Stomach (tissue), 19 donors: ENCODE measurements around the gene DCLK3. TPM values are rescaled to one million over a fixed set of nuclear protein-coding genes. Genes with fewer than 3 reads are reported as not detected.
A peak's percentile ranks its signal among the peaks of the same experiment; 100 is the strongest.

Experiments used
- DNase-seq, 2 donors: peaks; one replicate each; pipeline versions ENCODE4 v3.0.0 to v3.0.0-alpha.2; 2013 to 2019
- H3K27ac ChIP-seq, 5 donors: fragments of 200-600 bp in 4 of 5; sonication (generic) in 4 of 5; one replicate each; pipeline ENCODE4 v1.5.1; 2013 to 2019; ENCODE audit warnings: mild to moderate bottlenecking in 1 of 5, moderate library complexity in 1 of 5
- H3K27me3 ChIP-seq, 3 donors: fragments of 200-600 bp; sonication (generic); one replicate each; pipeline ENCODE4 v1.5.1; 2017 to 2019; ENCODE audit warnings: mixed run types in 1 of 3
- H3K36me3 ChIP-seq, 4 donors: fragments of 200-600 bp; sonication (generic); 1 replicate in 3 of 4; 2 replicates in 1 of 4; pipeline ENCODE4 v1.5.1; 2016 to 2019
- H3K4me1 ChIP-seq, 4 donors: fragments of 200-600 bp; sonication (generic); one replicate each; pipeline ENCODE4 v1.5.1; 2016 to 2019
- H3K4me3 ChIP-seq, 4 donors: fragments of 200-600 bp; sonication (generic) in 3 of 4; one replicate each; pipeline ENCODE4 v1.5.1; 2016 to 2019; ENCODE audit warnings: mild to moderate bottlenecking in 1 of 4
- H3K9me3 ChIP-seq, 4 donors: fragments of 200-600 bp; sonication (generic); one replicate each; pipeline ENCODE4 v1.5.1; 2016 to 2019
- CTCF ChIP-seq, 7 experiments: fragments of 450-650 bp in 4 of 7; fragments of 200-600 bp in 3 of 7; sonication (generic) in 3 of 7; IDR thresholded peaks; one replicate each; pipeline ENCODE4 v1.5.1; 2016 to 2019; ENCODE audit warnings: antibody characterized with exemption in 7 of 7, control low read depth in 2 of 7, mild to moderate bottlenecking in 1 of 7
- EP300 ChIP-seq: sonication (generic); formaldehyde crosslinking; IDR thresholded peaks from one replicate; pipeline ENCODE4 v1.6.1; 2017; ENCODE audit warnings: antibody characterized with exemption
- POLR2A ChIP-seq, 4 donors: fragments of 450-650 bp; IDR thresholded peaks; one replicate each; pipeline ENCODE4 v1.6.1; 2016; ENCODE audit warnings: antibody characterized with exemption in 4 of 4, control low read depth in 2 of 4, mild to moderate bottlenecking in 1 of 4, moderate library complexity in 1 of 4
- POLR2AphosphoS5 ChIP-seq, 3 donors: sonication (generic); formaldehyde crosslinking; IDR thresholded peaks; one replicate each; pipeline ENCODE4 v1.6.1; 2016; ENCODE audit warnings: antibody characterized with exemption in 3 of 3
- WGBS, 5 donors: extraction: QIAGEN DNeasy Blood & Tissue Kit in 3 of 5; methylation state at CpG; one replicate each; pipeline versions ENCODE4 v1.1.5 to v1.1.7; 2013 to 2018; 5-methylcytosine and 5-hydroxymethylcytosine counted together
- intact Hi-C: fragments of 100-400 bp; cut with DNase I; formaldehyde crosslinking; loops from one replicate; pipeline ENCODE4 v1.15.1; 2023; ENCODE audit warnings: low total_unique reads
- long read RNA-seq, 10 donors: transcript quantifications; one replicate each; lab custom pipeline, GENCODE V29; 2026
- polyA plus RNA-seq, 3 donors: library from polyadenylated mRNA; stranded (reverse); fragments of 200-250 nt; gene quantifications; one replicate each; pipeline ENCODE4 v1.2.3, GENCODE V29; 2013
- total RNA-seq, 5 donors: library from RNA; depleted of rRNA; stranded (reverse); fragments of >200 nt; gene quantifications; one replicate each; pipeline versions ENCODE4 v1.1.0 to v1.2.3, GENCODE V29; 2014 to 2016
- donor health status: healthy with polysubstance abuse.
- donor health status: Bipolar disorder and iron deficiency.
- donor health status: healthy.

The DCLK3 gene
- total RNA-seq (under 1 TPM in 2 of 5 donors, not detected in 3; 0.45 to 0.92 TPM), polyA plus RNA-seq (not detected)
- long read RNA-seq, donor 1 = 0 reads
- long read RNA-seq, donor 2 = 0 reads
- long read RNA-seq, donor 3 = 0 reads
- long read RNA-seq, donor 4 = 0 reads
- long read RNA-seq, donor 5 = 0 reads
- long read RNA-seq, donor 6 = 0 reads
- long read RNA-seq, donor 7 = 0 reads
- long read RNA-seq, donor 8 = 0 reads
- long read RNA-seq, donor 9 = 0 reads
- long read RNA-seq, donor 10 = 0 reads

- H3K4me3 ChIP-seq = peak within 1 kb of the TSS; percentile 33 to 45 (median 36)
- 3 to 14% (median 6%) methylated on average over 14 to 98 of the region's 99 CpGs for WGBS, 5 donors
- H3K27me3 ChIP-seq = peaks cover 0 to 63% (median 31%) of the 10 kb centered on the region in 3 donors
- intact Hi-C loops = no loop called here
- H3K27ac ChIP-seq = no peak within 1 kb of the TSS
- peaks cover 0 to 10% (median 5%) of the 10 kb centered on the region in 4 donors for H3K4me1 ChIP-seq
- peak in 1 of 2 donors; percentile 69 for DNase-seq
- TF ChIP-seq CTCF (IDR thresholded peaks at IDR 0.05) (no peak), POLR2A (IDR thresholded peaks at IDR 0.05) (no peak), EP300 (no peak), POLR2AphosphoS5 (IDR thresholded peaks at IDR 0.05) (no peak)
- no peaks in the 10 kb centered on the region for H3K9me3 ChIP-seq
- H3K36me3 ChIP-seq = no peaks in the 10 kb centered on the region
Measured at GRCh38 chr3:36763850-36764703, at the start of gene DCLK3. Gene DCLK3 (minus strand): TSS chr3:36764553. CDS start chr3:36764263, 290 bp downstream.

GRCh38 chr3:36813305-36813704, 49.0 kb upstream of the DCLK3 start:
- TF ChIP-seq POLR2A (IDR thresholded peaks at IDR 0.05) = no peak
- WGBS, 5 donors = 77 to 90% (median 88%) methylated on average over 6 of the region's 6 CpGs
- intact Hi-C loops = no loop called here
- Histone ChIP-seq H3K27me3 (no peaks in the 10 kb centered on the region), H3K27ac (no peak overlapping the region), H3K36me3 (no peaks in the 10 kb centered on the region), H3K4me3 (no peak overlapping the region), H3K4me1 (no peaks in the 10 kb centered on the region), H3K9me3 (no peaks in the 10 kb centered on the region)
- DNase-seq = no peak

GRCh38 chr3:36812240-36812639, 47.9 kb upstream of the DCLK3 start:
- Histone ChIP-seq H3K4me3 (no peak overlapping the region), H3K27me3 (no peaks in the 10 kb centered on the region), H3K9me3 (no peaks in the 10 kb centered on the region), H3K27ac (no peak overlapping the region), H3K36me3 (no peaks in the 10 kb centered on the region), H3K4me1 (no peaks in the 10 kb centered on the region)
- TF ChIP-seq EP300 (no peak), POLR2A (IDR thresholded peaks at IDR 0.05) (no peak)
- DNase-seq = no peak
- intact Hi-C loops = no loop called here
- 23 to 93% (median 47%) methylated on average over 1 of the region's 1 CpG for WGBS, 5 donors

GRCh38 chr3:36811768-36812167, 47.4 kb upstream of the DCLK3 start:
- Histone ChIP-seq H3K4me3 (no peak overlapping the region), H3K9me3 (peaks cover 0 to under 1% (median 0%) of the 10 kb centered on the region in 4 donors), H3K36me3 (no peaks in the 10 kb centered on the region), H3K4me1 (no peaks in the 10 kb centered on the region), H3K27ac (no peak overlapping the region), H3K27me3 (no peaks in the 10 kb centered on the region)
- 82 to 89% (median 85%) methylated on average over 2 of the region's 2 CpGs for WGBS, 5 donors
- DNase-seq = no peak
- no peak for TF ChIP-seq POLR2A (IDR thresholded peaks at IDR 0.05)
- TF ChIP-seq EP300 = no peak
- TF ChIP-seq POLR2AphosphoS5 (IDR thresholded peaks at IDR 0.05) = no peak
- TF ChIP-seq CTCF (IDR thresholded peaks at IDR 0.05) = no peak
- intact Hi-C loops = no loop called here

- WGBS, 5 donors = 87 to 98% (median 93%) methylated on average over 2 of the region's 2 CpGs
- DNase-seq = peak in 1 of 2 donors; percentile 27
Measured at GRCh38 chr3:36804295-36805055, 40.1 kb upstream of the DCLK3 start.

More at GRCh38 chr3:36804295-36805055, 40.1 kb upstream of the DCLK3 start:
- Histone ChIP-seq H3K36me3 (no peaks in the 10 kb centered on the region), H3K4me3 (no peak overlapping the region), H3K4me1 (no peaks in the 10 kb centered on the region), H3K27ac (no peak overlapping the region), H3K9me3 (peaks cover 0 to 24% (median 24%) of the 10 kb centered on the region in 4 donors), H3K27me3 (peaks cover 0 to 8% (median 0%) of the 10 kb centered on the region in 3 donors)
- intact Hi-C loops = no loop called here
- TF ChIP-seq EP300 (no peak), POLR2AphosphoS5 (IDR thresholded peaks at IDR 0.05) (no peak), CTCF (IDR thresholded peaks at IDR 0.05) (no peak), POLR2A (IDR thresholded peaks at IDR 0.05) (no peak)
